OCI-M2 (cell line): ENCODE results near the gene GP9.
"Not testable (repeated sequence)": the region's sequence is repeated elsewhere in the genome, so short reads cannot be mapped to it uniquely, and the experiment has no call there.

Experiments used
- DNase-seq: peaks from one replicate; lab custom pipeline; 2025; ENCODE audit not compliant: unreplicated experiment; lab: John Stamatoyannopoulos, UW

GP9 gene

GRCh38 chr3:129106866-129107565, 46.4 kb downstream of the GP9 start:
- no peak for DNase-seq

GRCh38 chr3:129107793-129108192, 47.2 kb downstream of the GP9 start:
- DNase-seq: no peak

DNA sequence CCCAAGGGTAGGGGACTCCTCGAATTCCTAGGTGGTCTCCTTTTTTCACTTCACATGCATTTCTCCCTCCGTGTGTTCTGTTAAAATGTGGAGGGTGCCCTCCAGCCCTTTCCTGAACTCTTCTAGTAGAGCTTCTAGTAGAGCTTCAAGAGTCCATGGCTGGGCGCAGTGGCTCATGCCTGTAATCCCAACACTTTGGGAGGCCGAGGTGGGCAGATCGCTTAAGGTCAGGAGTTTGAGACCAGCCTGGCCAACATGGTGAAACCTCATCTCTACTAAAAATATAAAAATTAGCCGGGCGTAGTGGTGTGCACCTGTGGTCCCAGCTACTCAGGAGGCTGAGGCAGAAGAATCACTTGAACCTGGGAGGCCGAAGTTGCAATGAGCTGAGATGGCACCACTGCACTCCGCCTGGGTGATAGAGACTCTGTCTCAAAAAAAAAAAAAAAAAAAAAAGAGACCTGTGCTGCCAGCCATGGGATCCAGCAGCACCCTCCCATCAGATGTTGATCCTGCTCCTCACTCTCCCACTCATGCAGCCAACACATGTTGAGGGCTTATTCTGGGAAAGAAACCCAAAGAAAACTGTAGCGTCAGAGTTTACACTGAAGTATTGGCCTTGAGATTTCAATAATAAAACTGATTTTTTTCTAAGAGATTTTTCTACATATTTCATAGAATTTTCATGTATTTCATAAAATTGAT, 50.6 kb downstream of the GP9 start:
- not testable (repeated sequence) for DNase-seq
